ENCODE results near the gene KIRREL3.
"Not testable (repeated sequence)": the region's sequence is repeated elsewhere in the genome, so short reads cannot be mapped to it uniquely, and the experiment has no call there.

KIRREL3 gene

DNA sequence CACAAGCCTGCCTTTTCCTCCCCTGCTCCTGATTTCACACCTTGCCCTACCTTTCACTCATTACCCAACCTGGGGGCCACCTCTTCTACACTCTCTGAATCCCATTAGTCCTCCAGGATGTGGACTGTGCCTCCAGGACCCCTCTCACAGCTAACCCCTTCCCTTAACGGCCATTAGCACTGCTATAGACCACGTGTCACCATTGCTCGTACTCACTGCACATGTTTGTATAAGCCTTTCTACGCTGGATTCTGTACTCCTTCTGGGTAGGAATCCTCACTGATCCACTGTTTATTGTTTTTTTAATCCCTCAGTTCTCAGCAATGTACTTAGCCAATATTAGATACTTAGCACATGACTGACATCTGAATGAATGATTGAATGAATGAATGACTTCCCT is 40.9 kb downstream of the KIRREL3 start:
- no peak overlapping the region for H3K9ac ChIP-seq (ENCODE audit: insufficient read length, low read depth)
- no peaks in the 10 kb centered on the region for H3K27me3 ChIP-seq (ENCODE audit: insufficient read depth, insufficient read length)
- no peak for DNase-seq (ENCODE audit: low read depth, low spot score)
- H3K4me3 ChIP-seq (ENCODE audit: insufficient read length, low read depth) = no peak overlapping the region
- H3K36me3 ChIP-seq (ENCODE audit: insufficient read depth, insufficient read length, low read length) = no peaks in the 10 kb centered on the region
- no peak for TF ChIP-seq SUZ12 (IDR thresholded peaks at IDR 0.05; ENCODE audit: extremely low read depth, insufficient read depth, insufficient read length)
- no peak for TF ChIP-seq YY1 (IDR thresholded peaks at IDR 0.05; ENCODE audit: insufficient read depth, insufficient read length)
- TF ChIP-seq ZNF274 (IDR thresholded peaks at IDR 0.05; ENCODE audit: low read depth, low read length) = no peak
- no peaks in the 10 kb centered on the region for H3K4me1 ChIP-seq (ENCODE audit: insufficient read depth, insufficient read length)
- H3K9me3 ChIP-seq (ENCODE audit: insufficient read depth, low read length) = no peaks in the 10 kb centered on the region

DNA sequence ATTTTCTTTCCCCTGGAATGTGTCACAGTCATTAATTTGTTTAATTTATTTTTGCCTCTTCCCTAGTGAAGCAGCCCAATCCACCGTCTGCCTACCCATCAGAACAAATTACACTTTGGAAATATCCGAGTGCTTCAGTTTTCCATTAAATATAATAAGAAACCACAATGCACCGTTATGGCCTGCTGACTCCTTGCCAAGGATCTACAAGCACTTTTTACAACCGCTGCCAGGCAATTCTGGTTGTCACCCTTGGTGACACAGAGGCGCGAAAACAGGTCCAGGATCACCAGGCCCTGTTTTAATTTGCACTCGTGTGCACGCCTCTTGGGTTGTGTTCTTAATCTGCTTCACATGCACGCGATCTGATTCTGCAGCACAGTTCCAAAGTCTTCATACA is 43.9 kb downstream of the KIRREL3 start:
- DNase-seq (ENCODE audit: low read depth, low spot score) = no peak
- H3K27me3 ChIP-seq (ENCODE audit: insufficient read depth, insufficient read length) = no peaks in the 10 kb centered on the region
- no peaks in the 10 kb centered on the region for H3K9me3 ChIP-seq (ENCODE audit: insufficient read depth, low read length)
- H3K9ac ChIP-seq (ENCODE audit: insufficient read length, low read depth) = no peak overlapping the region
- H3K36me3 ChIP-seq (ENCODE audit: insufficient read depth, insufficient read length, low read length) = no peaks in the 10 kb centered on the region
- no peak overlapping the region for H3K4me3 ChIP-seq (ENCODE audit: insufficient read length, low read depth)
- no peaks in the 10 kb centered on the region for H3K4me1 ChIP-seq (ENCODE audit: insufficient read depth, insufficient read length)
- TF ChIP-seq YY1 (IDR thresholded peaks at IDR 0.05; ENCODE audit: insufficient read depth, insufficient read length) = no peak
- no peak for TF ChIP-seq ZNF274 (IDR thresholded peaks at IDR 0.05; ENCODE audit: low read depth, low read length)
- no peak for TF ChIP-seq SUZ12 (IDR thresholded peaks at IDR 0.05; ENCODE audit: extremely low read depth, insufficient read depth, insufficient read length)

DNA sequence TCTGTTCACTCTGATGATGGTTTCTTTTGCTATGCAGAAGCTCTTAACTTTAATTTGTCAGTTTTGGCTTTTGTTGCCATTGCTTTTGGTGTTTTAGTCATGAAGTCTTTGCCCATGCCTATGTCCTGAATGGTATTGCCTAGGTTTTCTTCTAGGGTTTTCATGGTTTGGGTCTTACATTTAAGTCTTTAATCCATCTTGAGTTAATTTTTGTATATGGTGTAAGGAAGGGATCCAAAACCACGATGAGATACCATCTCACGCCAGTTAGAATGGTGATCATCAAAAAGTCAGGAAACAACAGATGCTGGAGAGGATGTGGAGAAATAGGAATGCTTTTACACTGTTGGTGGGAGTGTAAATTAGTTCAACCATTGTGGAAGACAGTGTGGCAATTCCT is 48.0 kb downstream of the KIRREL3 start:
- H3K9ac ChIP-seq (ENCODE audit: insufficient read length, low read depth); H3K4me3 ChIP-seq (ENCODE audit: insufficient read length, low read depth); H3K9me3 ChIP-seq (ENCODE audit: insufficient read depth, low read length); H3K4me1 ChIP-seq (ENCODE audit: insufficient read depth, insufficient read length); H3K27me3 ChIP-seq (ENCODE audit: insufficient read depth, insufficient read length); H3K36me3 ChIP-seq (ENCODE audit: insufficient read depth, insufficient read length, low read length); DNase-seq (ENCODE audit: low read depth, low spot score): not testable (repeated sequence)

DNA sequence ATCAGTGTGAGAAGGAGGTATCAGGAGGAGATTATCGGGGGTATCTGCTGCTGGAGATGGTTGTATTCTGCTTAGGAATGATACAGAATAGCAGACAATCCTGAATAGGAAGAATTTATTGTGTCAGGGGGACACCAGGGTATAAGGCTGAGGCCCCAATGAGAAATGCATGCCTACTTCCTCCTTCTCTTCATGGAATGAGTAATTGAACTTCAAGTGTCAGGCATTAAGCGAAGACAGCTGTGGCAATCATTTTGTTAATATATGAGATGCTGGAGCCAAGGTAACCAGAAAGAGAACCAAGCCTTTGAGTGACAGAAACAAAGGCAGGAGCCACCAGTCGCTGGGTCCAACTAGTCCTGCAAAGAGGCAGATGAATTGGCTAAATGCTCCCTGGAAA is 49.1 kb downstream of the KIRREL3 start:
- H3K4me1 ChIP-seq (ENCODE audit: insufficient read depth, insufficient read length) = no peaks in the 10 kb centered on the region
- H3K27me3 ChIP-seq (ENCODE audit: insufficient read depth, insufficient read length) = no peaks in the 10 kb centered on the region
- H3K9ac ChIP-seq (ENCODE audit: insufficient read length, low read depth) = no peak overlapping the region
- no peak for DNase-seq (ENCODE audit: low read depth, low spot score)
- H3K4me3 ChIP-seq (ENCODE audit: insufficient read length, low read depth) = no peak overlapping the region
- no peaks in the 10 kb centered on the region for H3K36me3 ChIP-seq (ENCODE audit: insufficient read depth, insufficient read length, low read length)
- H3K9me3 ChIP-seq (ENCODE audit: insufficient read depth, low read length) = no peaks in the 10 kb centered on the region
- TF ChIP-seq SUZ12 (IDR thresholded peaks at IDR 0.05; ENCODE audit: extremely low read depth, insufficient read depth, insufficient read length) = no peak

DNA sequence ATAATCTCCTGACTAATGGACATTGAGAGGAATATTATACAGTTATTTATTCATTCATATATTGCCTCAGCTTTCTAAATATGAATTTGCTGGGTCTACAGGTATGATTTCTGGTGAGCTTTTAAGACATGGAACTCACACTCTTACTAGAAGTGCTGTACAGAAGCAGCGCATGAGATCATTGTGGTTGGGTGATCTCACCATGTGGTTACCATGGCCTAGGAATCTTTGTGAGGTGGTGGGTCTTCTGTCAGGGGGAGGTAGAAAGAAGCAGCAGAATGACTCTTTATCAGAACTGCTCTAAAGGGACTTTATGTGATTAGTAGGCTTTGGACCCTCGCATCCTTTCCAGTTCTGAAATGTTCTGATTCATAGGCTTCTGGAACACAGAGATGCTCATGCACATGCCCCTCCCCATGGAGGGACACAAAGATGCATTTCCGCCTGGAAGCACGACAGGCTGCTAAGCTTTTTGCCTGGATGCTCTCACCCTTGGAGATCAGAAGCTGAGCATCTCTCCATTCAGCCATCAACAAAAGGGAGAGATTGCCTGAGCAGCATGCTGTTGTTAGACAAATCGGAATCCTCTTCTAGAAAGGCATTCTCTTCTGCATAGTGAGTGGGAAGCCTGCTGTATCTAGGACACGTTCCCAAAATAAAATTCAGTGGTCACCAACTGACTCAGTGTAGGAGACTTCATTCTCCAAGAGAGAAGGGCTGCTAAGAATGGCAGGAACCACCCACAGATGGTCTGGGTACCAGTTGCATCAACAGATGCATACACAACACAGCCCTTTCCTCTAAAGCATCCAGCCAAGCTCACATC is 51.3 kb downstream of the KIRREL3 start:
- Histone ChIP-seq H3K27me3 (ENCODE audit: insufficient read depth, insufficient read length) (no peaks in the 10 kb centered on the region), H3K4me3 (ENCODE audit: insufficient read length, low read depth) (no peak overlapping the region), H3K36me3 (ENCODE audit: insufficient read depth, insufficient read length, low read length) (no peaks in the 10 kb centered on the region), H3K9me3 (ENCODE audit: insufficient read depth, low read length) (no peaks in the 10 kb centered on the region), H3K9ac (ENCODE audit: insufficient read length, low read depth) (no peak overlapping the region), H3K4me1 (ENCODE audit: insufficient read depth, insufficient read length) (no peaks in the 10 kb centered on the region)
- DNase-seq (ENCODE audit: low read depth, low spot score) = no peak
- no peak for TF ChIP-seq YY1 (IDR thresholded peaks at IDR 0.05; ENCODE audit: insufficient read depth, insufficient read length)
- no peak for TF ChIP-seq SUZ12 (IDR thresholded peaks at IDR 0.05; ENCODE audit: extremely low read depth, insufficient read depth, insufficient read length)
- no peak for TF ChIP-seq ZNF274 (IDR thresholded peaks at IDR 0.05; ENCODE audit: low read depth, low read length)

DNA sequence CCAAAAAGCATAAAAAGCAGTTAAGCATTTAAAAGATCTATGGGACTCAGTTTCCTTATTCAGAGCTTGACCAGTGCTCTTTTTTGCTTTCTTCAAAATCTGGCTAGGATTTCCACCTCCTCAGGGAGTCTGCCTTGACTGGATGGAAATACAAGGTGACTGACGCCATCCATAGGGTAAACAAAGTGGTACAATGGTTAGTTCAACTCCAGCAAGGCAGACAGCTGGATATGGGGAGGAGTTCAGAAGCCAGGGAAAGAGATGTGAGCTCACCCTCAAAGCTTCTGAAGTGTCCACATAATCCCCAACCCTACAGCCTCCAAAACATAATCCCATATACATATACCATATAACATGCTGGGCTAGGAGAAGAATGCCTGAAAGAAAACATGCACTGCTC is 52.0 kb downstream of the KIRREL3 start:
- Histone ChIP-seq H3K27me3 (ENCODE audit: insufficient read depth, insufficient read length) (no peaks in the 10 kb centered on the region), H3K4me1 (ENCODE audit: insufficient read depth, insufficient read length) (no peaks in the 10 kb centered on the region), H3K4me3 (ENCODE audit: insufficient read length, low read depth) (no peak overlapping the region), H3K9ac (ENCODE audit: insufficient read length, low read depth) (no peak overlapping the region), H3K36me3 (ENCODE audit: insufficient read depth, insufficient read length, low read length) (no peaks in the 10 kb centered on the region), H3K9me3 (ENCODE audit: insufficient read depth, low read length) (no peaks in the 10 kb centered on the region)
- no peak for DNase-seq (ENCODE audit: low read depth, low spot score)
- TF ChIP-seq YY1 (IDR thresholded peaks at IDR 0.05; ENCODE audit: insufficient read depth, insufficient read length) (no peak), ZNF274 (IDR thresholded peaks at IDR 0.05; ENCODE audit: low read depth, low read length) (no peak), SUZ12 (IDR thresholded peaks at IDR 0.05; ENCODE audit: extremely low read depth, insufficient read depth, insufficient read length) (no peak)

DNA sequence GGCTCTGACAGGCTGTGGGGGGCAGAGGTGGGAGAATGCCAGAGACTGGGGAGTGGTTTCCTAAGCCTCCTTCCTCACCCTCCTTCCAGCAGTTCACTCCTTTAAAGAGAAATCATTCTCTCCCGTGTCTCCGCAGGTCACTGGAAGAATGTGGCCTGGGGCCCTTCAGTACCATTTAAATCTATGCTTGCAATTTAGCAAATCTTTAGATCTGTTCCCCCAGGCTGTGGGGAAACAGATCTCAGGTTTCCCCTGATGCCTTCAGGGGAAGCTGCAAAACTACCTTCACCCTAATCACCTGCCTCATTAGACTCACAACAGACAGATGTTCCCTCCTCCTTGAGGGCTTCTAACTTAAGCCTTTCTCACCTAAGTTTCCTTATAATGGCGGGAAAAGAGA is 55.3 kb downstream of the KIRREL3 start:
- Histone ChIP-seq H3K27me3 (ENCODE audit: insufficient read depth, insufficient read length) (no peaks in the 10 kb centered on the region), H3K9ac (ENCODE audit: insufficient read length, low read depth) (no peak overlapping the region), H3K4me1 (ENCODE audit: insufficient read depth, insufficient read length) (no peaks in the 10 kb centered on the region), H3K36me3 (ENCODE audit: insufficient read depth, insufficient read length, low read length) (no peaks in the 10 kb centered on the region), H3K4me3 (ENCODE audit: insufficient read length, low read depth) (no peak overlapping the region), H3K9me3 (ENCODE audit: insufficient read depth, low read length) (no peaks in the 10 kb centered on the region)
- TF ChIP-seq ZNF274 (IDR thresholded peaks at IDR 0.05; ENCODE audit: low read depth, low read length) = no peak
- TF ChIP-seq SUZ12 (IDR thresholded peaks at IDR 0.05; ENCODE audit: extremely low read depth, insufficient read depth, insufficient read length) = no peak
- TF ChIP-seq YY1 (IDR thresholded peaks at IDR 0.05; ENCODE audit: insufficient read depth, insufficient read length) = no peak
- DNase-seq (ENCODE audit: low read depth, low spot score) = no peak

All from NT2/D1 (cell line).